Measurements from ENCODE around the gene CPPED1. TPM values are rescaled to one million over a fixed set of nuclear protein-coding genes. Genes with fewer than 3 reads are reported as not detected.

CPPED1 gene
- total RNA-seq, 2 experiments from 2014 or later, result 3.8 to 5.1 TPM

DNA sequence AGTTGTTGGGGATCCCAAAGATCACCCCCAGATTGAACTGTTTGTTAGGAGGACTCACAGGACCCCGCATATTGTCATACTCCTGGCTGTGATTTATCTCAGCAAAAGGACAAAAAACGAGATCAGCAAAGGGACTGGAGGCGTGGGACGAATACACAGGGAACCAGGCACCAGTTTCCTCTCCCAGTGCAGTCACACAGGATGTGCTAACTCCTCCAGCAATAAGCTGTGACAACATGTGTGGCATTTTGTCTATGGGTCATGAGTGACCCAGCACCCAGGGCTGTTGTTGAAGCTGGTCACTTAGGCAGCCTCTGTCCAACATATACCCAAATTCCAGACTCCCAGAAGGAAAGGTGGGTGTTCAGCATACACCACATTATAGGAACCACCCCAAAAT lies 60.9 kb downstream of the CPPED1 start:
- H3K4me1 Mint-ChIP-seq, result no peaks in the 10 kb centered on the region
- no peaks in the 10 kb centered on the region for H3K27me3 Mint-ChIP-seq
- peaks cover 36% of the 10 kb centered on the region for H3K36me3 Mint-ChIP-seq
- H3K4me3 Mint-ChIP-seq, result no peak overlapping the region
- H3K27ac Mint-ChIP-seq, result no peak overlapping the region
- H3K9me3 Mint-ChIP-seq, result peaks cover 23% of the 10 kb centered on the region
- DNase-seq, result no peak

- no peak overlapping the region for H3K4me3 Mint-ChIP-seq
- no peaks in the 10 kb centered on the region for H3K4me1 Mint-ChIP-seq
- H3K36me3 Mint-ChIP-seq, result peaks cover 39% of the 10 kb centered on the region
- no peak for DNase-seq
- no peaks in the 10 kb centered on the region for H3K27me3 Mint-ChIP-seq
- no peak overlapping the region for H3K27ac Mint-ChIP-seq
- peaks cover 23% of the 10 kb centered on the region for H3K9me3 Mint-ChIP-seq
Observed at GRCh38 chr16:12740986-12741610, 62.6 kb downstream of the CPPED1 start.

- H3K36me3 Mint-ChIP-seq, result peaks cover 30% of the 10 kb centered on the region
- no peak overlapping the region for H3K4me3 Mint-ChIP-seq
- no peaks in the 10 kb centered on the region for H3K27me3 Mint-ChIP-seq
- no peaks in the 10 kb centered on the region for H3K4me1 Mint-ChIP-seq
- no peak overlapping the region for H3K27ac Mint-ChIP-seq
- H3K9me3 Mint-ChIP-seq, result peaks cover 13% of the 10 kb centered on the region
- DNase-seq, result no peak
Observed at GRCh38 chr16:12739738-12740137, 63.9 kb downstream of the CPPED1 start.

DNA sequence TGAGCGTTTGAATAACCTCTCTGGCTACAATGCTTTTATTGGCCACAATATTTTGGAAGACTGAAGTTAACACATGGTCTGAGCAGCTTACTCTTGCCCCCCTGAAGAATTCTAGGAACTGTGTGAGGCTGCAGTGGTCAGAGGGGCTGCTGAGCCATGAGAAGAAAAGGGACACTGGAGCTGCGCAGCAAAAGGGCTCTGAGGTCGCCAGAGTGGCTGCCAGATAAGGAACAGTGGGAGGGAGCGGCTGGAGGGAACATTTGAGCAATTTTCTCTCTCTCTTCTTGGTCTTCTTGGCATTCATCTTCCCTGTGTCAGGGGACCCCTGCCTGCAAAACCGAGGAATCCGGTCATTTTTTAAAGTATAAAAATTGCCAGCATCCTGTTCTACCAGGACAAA lies 66.1 kb downstream of the CPPED1 start:
- H3K9me3 Mint-ChIP-seq, result peaks cover 18% of the 10 kb centered on the region
- no peak overlapping the region for H3K4me3 Mint-ChIP-seq
- no peak overlapping the region for H3K27ac Mint-ChIP-seq
- no peaks in the 10 kb centered on the region for H3K4me1 Mint-ChIP-seq
- peaks cover 36% of the 10 kb centered on the region for H3K36me3 Mint-ChIP-seq
- H3K27me3 Mint-ChIP-seq, result no peaks in the 10 kb centered on the region
- DNase-seq, result no peak

GRCh38 chr16:12735805-12736204 lies 67.9 kb downstream of the CPPED1 start:
- H3K36me3 Mint-ChIP-seq, result peaks cover 43% of the 10 kb centered on the region
- DNase-seq, result no peak
- no peaks in the 10 kb centered on the region for H3K27me3 Mint-ChIP-seq
- H3K27ac Mint-ChIP-seq, result no peak overlapping the region
- H3K9me3 Mint-ChIP-seq, result peaks cover 24% of the 10 kb centered on the region
- H3K4me1 Mint-ChIP-seq, result no peaks in the 10 kb centered on the region
- no peak overlapping the region for H3K4me3 Mint-ChIP-seq

DNA sequence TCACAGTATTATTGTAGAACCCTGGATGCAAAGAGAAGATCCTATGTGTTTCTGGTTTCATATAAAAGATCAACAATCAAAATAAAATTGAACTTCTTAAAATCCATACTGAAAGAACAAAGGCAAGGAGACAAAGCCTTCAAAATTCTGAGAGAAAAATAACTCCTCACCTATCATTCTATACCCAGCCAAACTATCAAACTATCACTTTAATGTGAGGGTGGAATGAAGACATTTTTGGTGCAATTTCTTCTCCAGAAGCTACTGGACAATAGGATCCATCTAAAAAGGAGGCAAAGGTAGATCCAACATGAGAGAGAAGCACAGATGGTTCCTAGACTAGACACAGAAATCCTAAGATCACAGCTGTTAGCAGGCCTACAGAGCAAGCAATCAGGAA lies 71.1 kb downstream of the CPPED1 start:
- Mint-ChIP-seq H3K4me3 (no peak overlapping the region), H3K9me3 (peaks cover 20% of the 10 kb centered on the region), H3K4me1 (no peaks in the 10 kb centered on the region), H3K27ac (no peak overlapping the region), H3K36me3 (peaks cover 30% of the 10 kb centered on the region), H3K27me3 (no peaks in the 10 kb centered on the region)
- DNase-seq, result no peak

DNA sequence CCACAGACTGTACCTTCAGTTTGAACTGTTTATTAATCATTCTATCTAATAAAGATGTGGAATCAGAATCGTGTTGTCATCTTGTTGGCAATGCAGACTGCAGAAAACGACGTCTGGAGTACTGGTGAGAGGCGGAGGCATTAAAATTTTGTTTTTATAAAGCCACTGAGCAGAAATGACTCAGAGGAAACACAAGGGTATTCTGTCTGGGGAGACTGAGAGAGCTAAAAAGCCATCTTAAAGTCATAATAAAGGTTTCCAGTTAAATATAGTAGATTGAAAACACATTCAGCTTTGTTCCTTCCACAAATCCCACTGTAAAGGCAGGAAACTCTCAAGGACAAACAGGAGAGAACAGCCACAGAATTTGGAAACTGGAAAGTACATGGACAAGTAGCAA lies 74.2 kb downstream of the CPPED1 start:
- DNase-seq, result no peak
- no peak overlapping the region for H3K27ac Mint-ChIP-seq
- H3K36me3 Mint-ChIP-seq, result peaks cover 19% of the 10 kb centered on the region
- H3K27me3 Mint-ChIP-seq, result no peaks in the 10 kb centered on the region
- peaks cover 21% of the 10 kb centered on the region for H3K9me3 Mint-ChIP-seq
- no peak overlapping the region for H3K4me3 Mint-ChIP-seq
- no peaks in the 10 kb centered on the region for H3K4me1 Mint-ChIP-seq

DNA sequence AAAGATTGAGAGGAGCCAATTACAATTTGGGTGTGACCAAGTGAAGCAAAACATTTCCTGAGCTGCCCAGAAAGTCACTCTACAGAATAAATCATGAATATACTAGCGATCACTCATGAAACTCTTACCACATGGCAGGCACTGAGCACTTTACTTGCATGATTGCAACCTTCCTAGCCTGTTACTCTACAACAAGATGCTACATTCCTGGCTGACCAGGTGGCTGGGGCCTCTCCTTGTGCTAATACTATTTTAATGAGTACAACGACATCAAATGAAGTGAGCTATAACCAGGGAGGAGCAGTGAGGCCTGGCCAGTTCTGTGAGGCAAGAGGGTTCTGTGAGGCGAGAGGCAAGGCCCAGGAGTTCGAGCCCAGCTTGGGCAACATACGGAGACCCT lies 75.2 kb downstream of the CPPED1 start:
- H3K4me1 Mint-ChIP-seq, result no peaks in the 10 kb centered on the region
- DNase-seq, result no peak
- peaks cover 21% of the 10 kb centered on the region for H3K9me3 Mint-ChIP-seq
- H3K27ac Mint-ChIP-seq, result no peak overlapping the region
- H3K36me3 Mint-ChIP-seq, result peaks cover 16% of the 10 kb centered on the region
- H3K27me3 Mint-ChIP-seq, result no peaks in the 10 kb centered on the region
- H3K4me3 Mint-ChIP-seq, result no peak overlapping the region

- no peaks in the 10 kb centered on the region for H3K27me3 Mint-ChIP-seq
- no peak overlapping the region for H3K4me3 Mint-ChIP-seq
- DNase-seq, result no peak
- H3K4me1 Mint-ChIP-seq, result no peaks in the 10 kb centered on the region
- H3K9me3 Mint-ChIP-seq, result peaks cover 7% of the 10 kb centered on the region
- no peak overlapping the region for H3K27ac Mint-ChIP-seq
- no peaks in the 10 kb centered on the region for H3K36me3 Mint-ChIP-seq
Observed at GRCh38 chr16:12724226-12724625, 79.5 kb downstream of the CPPED1 start.

DNA sequence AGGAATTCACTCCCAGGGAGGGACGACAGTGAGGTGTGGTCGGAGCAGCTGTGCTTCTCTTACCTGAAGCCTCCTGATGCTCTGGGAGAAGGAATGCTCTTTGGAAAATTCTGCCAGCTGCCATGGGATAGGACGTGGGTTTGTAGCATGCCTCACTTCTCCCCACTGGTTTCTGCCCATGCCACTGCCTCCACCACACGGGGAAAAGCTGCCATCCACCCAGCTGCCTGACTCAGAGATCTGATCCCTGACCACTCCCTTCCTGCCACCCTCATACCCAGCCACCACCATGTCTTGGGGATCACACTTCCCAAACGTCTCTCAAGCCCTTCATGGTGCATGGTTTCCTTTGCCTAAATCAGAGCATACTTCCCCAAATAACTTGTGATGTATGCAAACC lies 80.0 kb downstream of the CPPED1 start:
- DNase-seq, result no peak
- Mint-ChIP-seq H3K27ac (no peak overlapping the region), H3K4me3 (no peak overlapping the region), H3K27me3 (no peaks in the 10 kb centered on the region), H3K4me1 (no peaks in the 10 kb centered on the region), H3K36me3 (no peaks in the 10 kb centered on the region), H3K9me3 (peaks cover 7% of the 10 kb centered on the region)

DNA sequence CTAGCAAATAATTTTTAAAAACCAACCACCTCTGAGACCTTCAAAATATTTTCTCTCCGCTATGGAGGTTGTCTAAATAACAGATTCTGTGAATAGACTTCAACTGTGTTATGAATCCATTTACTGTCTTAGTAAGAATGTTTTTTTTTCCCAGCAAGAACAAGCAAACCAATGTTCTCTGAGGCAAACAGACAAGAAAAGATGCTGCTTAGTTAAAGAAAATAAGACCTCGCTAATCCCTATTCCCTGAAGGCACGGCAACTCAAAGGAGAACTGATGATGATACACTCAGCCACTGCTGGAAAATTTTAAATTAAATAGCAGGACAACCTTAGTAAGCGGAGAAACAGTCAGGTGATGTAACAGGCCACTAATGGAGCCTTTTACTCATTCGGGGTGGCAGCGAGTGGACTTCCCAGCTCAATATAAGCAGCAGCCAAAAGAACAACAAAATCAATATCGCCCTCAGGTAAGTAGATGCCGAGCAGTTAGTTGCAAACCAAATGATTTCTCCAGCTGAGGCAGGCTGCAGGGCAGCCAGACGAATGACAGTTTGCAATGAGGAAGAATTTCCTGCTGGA lies 81.8 kb downstream of the CPPED1 start:
- Mint-ChIP-seq H3K36me3 (no peaks in the 10 kb centered on the region), H3K9me3 (peaks cover 7% of the 10 kb centered on the region), H3K4me3 (no peak overlapping the region), H3K27ac (no peak overlapping the region), H3K4me1 (no peaks in the 10 kb centered on the region), H3K27me3 (no peaks in the 10 kb centered on the region)
- DNase-seq, result no peak

DNA sequence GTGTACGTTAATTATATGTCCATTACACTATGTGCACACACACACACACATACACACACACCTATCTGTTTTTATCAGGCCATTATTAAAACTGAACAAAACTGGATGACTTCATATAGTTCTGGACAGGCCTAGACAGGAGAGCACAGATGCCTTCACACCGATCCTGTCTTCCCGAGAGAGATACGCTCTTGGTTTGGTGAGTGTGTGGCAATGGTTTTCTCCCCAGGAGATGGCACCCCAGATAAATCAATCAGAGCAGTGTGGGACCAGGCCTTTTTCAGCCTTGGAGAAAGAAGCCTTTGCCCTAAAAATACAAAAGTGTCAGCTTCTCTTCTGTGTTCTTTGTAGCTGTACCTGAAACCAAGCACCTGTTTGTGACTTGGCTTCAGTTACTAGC lies 83.7 kb downstream of the CPPED1 start:
- Mint-ChIP-seq H3K27me3 (no peaks in the 10 kb centered on the region), H3K27ac (no peak overlapping the region), H3K36me3 (peaks cover under 1% of the 10 kb centered on the region), H3K4me1 (no peaks in the 10 kb centered on the region), H3K4me3 (no peak overlapping the region), H3K9me3 (peaks cover 9% of the 10 kb centered on the region)
- DNase-seq, result no peak

GRCh38 chr16:12716658-12717057 lies 87.0 kb downstream of the CPPED1 start:
- H3K27ac Mint-ChIP-seq, result no peak overlapping the region
- no peaks in the 10 kb centered on the region for H3K4me1 Mint-ChIP-seq
- no peak for DNase-seq
- H3K9me3 Mint-ChIP-seq, result peaks cover 7% of the 10 kb centered on the region
- H3K27me3 Mint-ChIP-seq, result no peaks in the 10 kb centered on the region
- no peak overlapping the region for H3K4me3 Mint-ChIP-seq
- H3K36me3 Mint-ChIP-seq, result peaks cover 5% of the 10 kb centered on the region

GRCh38 chr16:12709807-12710206 lies 93.9 kb downstream of the CPPED1 start:
- Mint-ChIP-seq H3K4me1 (no peaks in the 10 kb centered on the region), H3K27me3 (no peaks in the 10 kb centered on the region), H3K9me3 (peaks cover 2% of the 10 kb centered on the region), H3K4me3 (no peak overlapping the region), H3K27ac (no peak overlapping the region), H3K36me3 (peaks cover 6% of the 10 kb centered on the region)
- DNase-seq, result no peak

- no peaks in the 10 kb centered on the region for H3K27me3 Mint-ChIP-seq
- H3K9me3 Mint-ChIP-seq, result no peaks in the 10 kb centered on the region
- H3K27ac Mint-ChIP-seq, result no peak overlapping the region
- H3K4me3 Mint-ChIP-seq, result no peak overlapping the region
- no peaks in the 10 kb centered on the region for H3K4me1 Mint-ChIP-seq
- peaks cover 4% of the 10 kb centered on the region for H3K36me3 Mint-ChIP-seq
- DNase-seq, result no peak
Observed at GRCh38 chr16:12708266-12708665, 95.4 kb downstream of the CPPED1 start.

DNA sequence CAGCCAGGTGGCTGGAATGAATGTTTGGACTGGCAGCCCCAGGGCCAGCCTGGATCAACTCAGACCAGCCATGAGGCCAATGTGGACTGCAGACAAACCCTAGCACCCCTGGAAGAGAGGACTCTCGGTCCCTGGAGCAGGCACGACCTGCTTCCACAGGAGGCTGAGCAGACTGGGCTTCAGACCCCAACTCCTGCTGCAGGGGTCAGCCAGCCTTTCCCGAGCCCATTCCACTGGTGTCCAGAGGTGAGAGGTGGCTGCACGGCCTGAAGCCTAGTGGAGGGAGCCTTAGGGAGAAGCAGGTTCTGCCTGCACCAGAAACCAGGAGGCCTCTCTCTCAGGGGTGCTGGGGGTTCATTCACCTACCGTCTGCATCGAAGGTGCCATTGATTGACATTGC lies 97.1 kb downstream of the CPPED1 start:
- DNase-seq, result no peak
- no peaks in the 10 kb centered on the region for H3K4me1 Mint-ChIP-seq
- no peak overlapping the region for H3K4me3 Mint-ChIP-seq
- peaks cover 4% of the 10 kb centered on the region for H3K36me3 Mint-ChIP-seq
- H3K9me3 Mint-ChIP-seq, result no peaks in the 10 kb centered on the region
- H3K27me3 Mint-ChIP-seq, result no peaks in the 10 kb centered on the region
- no peak overlapping the region for H3K27ac Mint-ChIP-seq
